ENCODE measurements around the gene RASGEF1C.
"Not testable (repeated sequence)": the region's sequence is repeated elsewhere in the genome, so short reads cannot be mapped to it uniquely, and the experiment has no call there.

RASGEF1C gene

GRCh38 chr5:180098991-180099732, 109.8 kb downstream of the RASGEF1C start:
- DNase-seq = no peak

GRCh38 chr5:180098526-180098925, 110.5 kb downstream of the RASGEF1C start:
- DNase-seq = no peak

- no peak for DNase-seq
These were observed 111.1 kb downstream of the RASGEF1C start for GRCh38 chr5:180097926-180098325.

GRCh38 chr5:180097163-180097894, 111.7 kb downstream of the RASGEF1C start:
- DNase-seq = no peak

- no peak for DNase-seq
These were observed 112.4 kb downstream of the RASGEF1C start for GRCh38 chr5:180096616-180097015.

- DNase-seq = no peak
These were observed 113.5 kb downstream of the RASGEF1C start for GRCh38 chr5:180095545-180095944.

DNA sequence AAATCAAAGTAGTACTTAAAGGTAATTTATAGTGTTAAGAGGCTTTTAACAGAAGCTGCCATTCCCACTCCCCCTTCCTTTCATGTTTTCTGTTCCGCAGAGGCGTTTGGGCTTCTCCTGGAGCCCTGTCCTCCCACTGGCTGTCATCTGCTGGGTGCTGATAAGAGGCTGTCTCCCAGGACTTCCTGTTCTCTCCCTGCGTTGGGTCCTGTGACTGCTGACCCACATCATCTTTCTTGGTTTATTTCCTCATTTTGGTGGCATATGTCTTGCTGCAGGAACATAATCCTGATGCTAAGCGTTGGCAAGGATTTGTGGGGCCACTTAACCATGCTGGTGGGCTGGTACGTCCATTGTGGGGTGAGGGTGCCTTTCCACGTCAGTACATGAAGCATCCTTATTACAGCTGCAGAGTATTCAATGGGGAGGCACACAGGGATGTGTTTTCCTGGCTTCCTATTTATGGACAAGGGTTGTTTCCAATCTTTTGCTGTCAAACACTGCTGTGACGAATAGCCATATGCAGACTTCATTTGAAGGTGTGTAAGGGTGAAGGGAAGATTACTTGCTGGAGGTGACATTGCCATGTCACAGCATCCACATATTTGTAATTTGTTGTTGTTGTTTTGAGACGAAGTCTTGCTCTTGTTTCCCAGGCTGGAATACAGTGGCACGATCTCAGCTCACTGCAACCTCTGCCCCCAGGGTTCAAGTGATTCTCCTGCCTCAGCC, 115.2 kb downstream of the RASGEF1C start:
- DNase-seq = no peak

DNA sequence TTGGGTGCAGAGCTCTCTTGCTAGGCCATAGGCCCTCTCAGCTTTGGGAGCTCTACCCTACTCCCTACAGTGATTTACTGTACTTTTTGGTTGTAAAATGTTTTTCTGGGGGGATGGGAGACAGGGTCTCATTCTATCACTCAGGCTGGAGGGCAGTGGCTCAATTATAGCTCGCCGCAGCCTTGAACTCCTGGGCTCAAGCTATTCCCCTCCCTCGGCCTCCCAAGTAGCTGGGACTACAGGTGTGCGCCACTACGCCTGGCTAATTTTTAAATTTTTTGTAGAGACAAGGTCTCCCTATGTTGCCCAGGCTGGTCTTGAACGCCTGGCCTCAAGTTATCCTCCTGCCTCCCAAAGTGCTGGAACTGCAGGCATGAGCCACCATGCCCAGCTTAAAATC, 115.8 kb downstream of the RASGEF1C start:
- no peak for DNase-seq

- no peak for DNase-seq
These were observed 118.1 kb downstream of the RASGEF1C start for GRCh38 chr5:180090769-180091546.

DNA sequence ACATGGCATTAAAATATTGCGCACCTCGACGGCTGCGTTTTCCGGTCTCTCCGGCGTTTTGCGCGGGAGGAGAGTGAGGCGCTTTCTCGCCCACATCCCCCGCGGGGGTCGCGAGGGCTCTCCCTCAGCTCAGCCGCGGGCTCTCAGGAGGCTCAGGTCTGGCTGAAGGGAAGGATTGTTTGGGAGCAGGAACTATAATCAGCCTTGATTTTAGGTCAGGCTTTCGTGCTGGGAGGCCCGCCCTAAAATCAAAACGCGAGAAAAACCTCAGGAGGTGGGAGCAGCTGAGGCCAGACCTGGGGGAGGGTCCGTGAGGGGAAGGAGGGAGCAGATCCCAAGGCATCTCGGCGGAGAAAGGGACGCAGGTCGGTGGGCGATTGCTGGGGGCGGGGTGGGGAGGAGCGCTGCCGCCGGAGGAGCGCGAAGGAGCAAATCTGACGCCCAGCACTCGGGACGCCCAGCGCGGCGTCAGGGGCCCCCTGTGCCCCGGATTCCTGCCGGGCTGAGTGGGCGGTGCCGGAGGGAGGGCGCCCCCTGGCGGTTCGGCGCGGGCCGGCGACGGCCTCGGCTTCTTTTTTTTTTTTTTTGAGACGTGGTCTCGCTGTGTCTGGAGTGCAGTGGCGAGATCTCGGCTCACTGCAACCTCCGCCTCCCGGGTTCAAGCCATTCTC, 118.8 kb downstream of the RASGEF1C start:
- peak; percentile 67 for DNase-seq

DNA sequence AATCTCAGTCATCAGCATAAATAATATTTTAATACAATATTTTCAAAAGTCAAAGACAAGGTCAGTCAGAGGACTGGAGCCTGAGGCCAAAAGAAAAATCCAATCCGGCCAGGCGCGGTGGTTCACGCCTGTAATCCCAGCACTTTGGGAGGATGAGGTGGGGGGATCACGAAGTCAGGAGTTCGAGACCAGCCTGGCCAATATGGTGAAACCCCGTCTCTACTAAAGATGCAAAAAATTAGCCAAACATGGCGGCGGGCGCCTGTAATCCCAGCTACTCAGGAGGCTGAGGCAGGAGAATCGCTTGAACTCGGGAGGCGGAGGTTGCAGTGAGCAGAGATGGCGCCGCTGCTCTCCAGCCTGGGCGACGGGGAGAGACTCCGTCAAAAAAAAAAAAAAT, 119.4 kb downstream of the RASGEF1C start:
- DNase-seq = not testable (repeated sequence)

DNA sequence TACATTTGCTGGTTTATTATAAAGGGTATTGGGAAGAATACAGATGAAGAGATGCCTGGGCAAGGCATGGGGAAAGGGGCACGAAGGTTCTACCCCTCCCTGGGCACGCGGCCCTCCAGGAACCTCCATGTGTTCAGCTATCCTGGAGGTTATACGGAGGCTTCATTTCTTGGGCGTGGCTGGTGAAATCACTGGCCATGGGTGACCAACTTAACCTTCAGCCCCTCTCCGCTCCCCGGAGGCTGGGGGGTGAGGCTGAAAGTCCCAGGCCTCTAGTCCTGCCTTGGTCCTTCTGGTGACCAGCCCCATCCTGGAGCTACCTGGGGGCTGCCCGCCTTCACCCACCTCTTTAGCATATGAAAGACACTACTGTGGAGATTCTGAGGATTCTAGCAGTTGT, 120.5 kb downstream of the RASGEF1C start:
- DNase-seq = no peak

DNA sequence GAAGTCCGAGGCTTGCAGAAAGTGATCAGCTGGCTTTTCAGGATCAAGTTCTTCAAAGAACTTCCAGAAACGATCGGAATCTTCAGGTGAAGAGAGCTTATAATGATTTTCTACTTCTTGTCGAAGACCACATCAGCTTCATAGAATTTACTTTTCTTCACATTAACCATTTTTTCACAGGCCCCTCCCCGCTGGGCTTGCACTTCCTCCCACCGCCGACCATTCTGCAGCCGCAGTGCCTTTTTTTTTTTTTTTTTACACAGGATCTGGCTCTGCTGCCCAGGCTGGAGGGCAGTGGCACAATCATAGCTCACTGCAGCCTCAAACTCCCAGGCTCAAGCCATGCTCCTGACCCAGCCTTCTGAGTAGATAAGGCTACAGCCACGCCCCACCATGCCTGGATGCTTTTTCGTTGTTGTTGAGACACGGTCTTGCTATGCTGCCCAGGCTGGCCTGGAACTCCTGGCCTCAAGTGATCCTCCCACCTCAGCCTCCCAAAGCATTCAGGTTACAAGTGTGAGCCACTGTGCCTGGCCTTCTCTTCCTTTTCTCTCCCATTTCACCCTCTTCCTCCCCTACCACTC, 122.1 kb downstream of the RASGEF1C start:
- no peak for DNase-seq

DNA sequence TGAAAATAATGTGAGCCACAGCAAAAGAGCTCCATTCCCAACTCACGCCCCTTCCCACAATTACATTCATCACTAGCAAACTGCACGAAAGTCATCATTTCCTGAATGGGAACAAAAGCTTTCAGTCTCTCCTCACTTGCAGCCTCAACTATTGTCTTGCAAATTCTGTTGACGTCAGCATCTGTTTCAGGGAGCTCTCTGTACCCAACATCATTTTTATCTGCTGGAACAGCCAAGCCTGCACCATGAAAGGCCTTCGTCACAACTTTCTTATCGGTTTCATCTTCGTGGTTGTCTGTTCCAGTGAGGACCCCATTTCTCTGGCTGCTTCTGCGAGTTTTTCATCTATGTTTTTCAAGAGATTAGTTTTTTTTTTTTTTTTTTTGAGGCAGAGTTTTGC, 123.2 kb downstream of the RASGEF1C start:
- DNase-seq = no peak

GRCh38 chr5:180084638-180085561, 124.1 kb downstream of the RASGEF1C start:
- DNase-seq = no peak

DNA sequence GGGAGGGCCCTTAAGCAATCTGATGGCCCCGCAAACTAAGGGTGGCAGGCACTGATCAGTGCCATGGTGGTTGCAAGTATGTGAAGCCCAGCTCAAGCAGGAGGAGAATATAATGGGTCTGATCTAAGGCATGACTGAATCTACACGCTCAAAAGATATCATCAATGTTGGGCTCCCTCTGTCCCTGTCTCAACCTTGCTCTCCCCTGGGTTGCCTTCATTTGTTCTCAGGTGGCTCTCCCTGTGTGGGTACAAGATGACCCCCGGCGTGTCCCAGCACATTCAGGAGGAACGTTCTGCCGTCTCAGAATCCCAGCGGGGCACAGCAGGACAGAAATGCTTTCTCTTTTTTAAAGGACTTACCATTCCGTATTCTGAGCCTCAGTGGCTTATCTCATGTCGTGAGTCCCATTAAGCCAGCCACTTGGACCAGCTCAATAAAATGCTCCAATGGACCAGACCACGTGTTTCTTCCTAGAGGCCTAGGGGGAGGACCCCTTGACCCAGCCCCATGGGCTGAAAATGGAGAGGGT, 125.4 kb downstream of the RASGEF1C start:
- no peak for DNase-seq

DNA sequence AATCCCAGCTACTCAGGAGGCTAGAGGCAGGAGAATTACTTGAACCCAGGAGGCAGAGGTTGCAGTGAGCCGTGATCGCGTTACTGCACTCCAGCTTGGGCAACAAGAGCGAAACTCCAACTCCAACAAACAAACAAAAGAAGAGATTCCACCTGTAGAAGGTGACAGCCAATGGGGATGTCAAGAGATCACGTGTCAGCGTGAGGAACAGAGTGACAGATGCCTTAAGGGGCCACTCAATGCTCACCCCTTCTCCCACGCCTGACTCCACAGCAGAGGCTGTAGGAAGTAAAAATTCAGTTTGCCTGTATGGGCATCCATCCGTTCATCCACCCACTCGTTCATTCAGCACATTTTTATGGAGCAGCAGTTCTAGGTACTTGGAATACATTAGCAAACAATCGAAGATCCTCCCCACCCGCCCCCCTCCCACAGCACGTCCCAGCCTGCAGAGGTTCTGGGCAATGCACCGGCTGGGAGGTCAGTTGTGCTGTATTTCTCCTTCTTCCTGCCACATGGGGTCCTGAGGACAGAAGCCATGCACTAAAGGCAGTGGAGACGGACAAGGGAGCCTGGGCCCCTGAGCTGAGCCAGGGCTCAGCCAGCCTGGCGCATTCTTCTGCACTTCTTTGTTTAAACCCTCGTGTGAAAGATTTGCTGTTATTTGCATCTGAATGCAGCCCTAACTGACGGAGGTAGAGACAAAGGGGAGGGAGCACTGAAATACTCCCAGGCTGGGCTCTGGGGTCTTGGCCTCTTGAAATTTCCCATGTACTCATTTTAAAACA, 126.2 kb downstream of the RASGEF1C start:
- no peak for DNase-seq

GRCh38 chr5:180081481-180081880, 127.5 kb downstream of the RASGEF1C start:
- no peak for DNase-seq

- DNase-seq = no peak
These were observed 128.3 kb downstream of the RASGEF1C start for GRCh38 chr5:180080486-180081280.
